Endodermal cell (in vitro differentiated cells): ENCODE results near the gene DAAM2. TPM values are rescaled to one million over a fixed set of nuclear protein-coding genes. Genes with fewer than 3 reads are reported as not detected.

Experiments
- DNase-seq: peaks from one replicate; pipeline ENCODE4 v3.0.0-alpha.2; 2017
- H3K27ac ChIP-seq: 2 replicates; pipeline ENCODE4 v1.5.1; 2013; ENCODE audit warnings: mild to moderate bottlenecking, low read depth, low read length, moderate library complexity
- H3K27me3 ChIP-seq: 2 replicates; pipeline ENCODE4 v1.6.1; 2013; ENCODE audit warnings: mild to moderate bottlenecking, low read length, moderate library complexity; ENCODE audit not compliant: insufficient read depth, control insufficient read depth, poor library complexity, severe bottlenecking
- H3K36me3 ChIP-seq: 2 replicates; pipeline ENCODE4 v1.7.0; 2013; ENCODE audit warnings: mild to moderate bottlenecking, low read length, moderate library complexity; ENCODE audit not compliant: control insufficient read depth, insufficient read depth
- H3K4me1 ChIP-seq: one replicate; pipeline ENCODE4 v1.7.0; 2013; ENCODE audit warnings: low read length; ENCODE audit not compliant: control insufficient read depth, insufficient read depth
- H3K4me3 ChIP-seq: 2 replicates; pipeline ENCODE4 v1.5.1; 2013; ENCODE audit warnings: mild to moderate bottlenecking, low read length, moderate library complexity
- H3K9ac ChIP-seq: 2 replicates; pipeline ENCODE4 v1.6.1; 2013; ENCODE audit warnings: mild to moderate bottlenecking, low read length, moderate library complexity; ENCODE audit not compliant: poor library complexity, severe bottlenecking; ENCODE audit errors: extremely low read depth
- H3K9me3 ChIP-seq: 2 replicates; pipeline ENCODE4 v1.6.1; 2013; ENCODE audit warnings: mild to moderate bottlenecking, low read length, moderate library complexity; ENCODE audit not compliant: control insufficient read depth
- H3K27ac Mint-ChIP-seq: 2 replicates; pipeline ENCODE4 v1.8.0; 2020; ENCODE audit warnings: mixed read lengths
- H3K27me3 Mint-ChIP-seq: 2 replicates; pipeline ENCODE4 v1.8.0; 2021; ENCODE audit warnings: mild to moderate bottlenecking, mixed read lengths; ENCODE audit not compliant: insufficient read depth
- H3K36me3 Mint-ChIP-seq: 2 replicates; pipeline ENCODE4 v1.8.0; 2020; ENCODE audit warnings: low read depth, mixed read lengths
- H3K4me1 Mint-ChIP-seq: 2 replicates; pipeline ENCODE4 v1.8.0; 2020; ENCODE audit warnings: mixed read lengths
- H3K4me3 Mint-ChIP-seq: 2 replicates; pipeline ENCODE4 v1.8.0; 2020; ENCODE audit warnings: mild to moderate bottlenecking, moderate library complexity, mixed read lengths
- H3K9me3 Mint-ChIP-seq: 2 replicates; pipeline ENCODE4 v1.8.0; 2020; ENCODE audit warnings: mild to moderate bottlenecking, mixed read lengths
- WGBS, 2 experiments: methylation state at CpG; one replicate each; pipeline versions ENCODE4 v1.1.5 to v1.1.7; 2013; ENCODE audit warnings: missing lambda C conversion rate in 2 of 2, mixed read lengths in 1 of 2; ENCODE audit not compliant: insufficient coverage in 1 of 2, insufficient read length in 1 of 2; 5-methylcytosine and 5-hydroxymethylcytosine counted together
- total RNA-seq, 2 donors: library from RNA; stranded (reverse); fragmentation: NEBNext Ultra II Directional in 1 of 2; extraction: Animal tissue kit (Norgen Biotek cat#: 25700) in 1 of 2; gene quantifications; 2 replicates in 1 of 2; 3 replicates in 1 of 2; pipeline ENCODE4 v1.2.1, GENCODE V29; 2021
- TF ChIP-seq, protein P1 (sequence below): fragments of 200-600 bp; sonication (generic); conservative IDR thresholded peaks from 2 replicates; pipeline ENCODE4 v1.5.0; 2021; ENCODE audit warnings: antibody characterized with exemption, mild to moderate bottlenecking

The DAAM2 gene
- total RNA-seq, 2 donors from 2014 or later: 0.33 to 1.2 TPM

DNA sequence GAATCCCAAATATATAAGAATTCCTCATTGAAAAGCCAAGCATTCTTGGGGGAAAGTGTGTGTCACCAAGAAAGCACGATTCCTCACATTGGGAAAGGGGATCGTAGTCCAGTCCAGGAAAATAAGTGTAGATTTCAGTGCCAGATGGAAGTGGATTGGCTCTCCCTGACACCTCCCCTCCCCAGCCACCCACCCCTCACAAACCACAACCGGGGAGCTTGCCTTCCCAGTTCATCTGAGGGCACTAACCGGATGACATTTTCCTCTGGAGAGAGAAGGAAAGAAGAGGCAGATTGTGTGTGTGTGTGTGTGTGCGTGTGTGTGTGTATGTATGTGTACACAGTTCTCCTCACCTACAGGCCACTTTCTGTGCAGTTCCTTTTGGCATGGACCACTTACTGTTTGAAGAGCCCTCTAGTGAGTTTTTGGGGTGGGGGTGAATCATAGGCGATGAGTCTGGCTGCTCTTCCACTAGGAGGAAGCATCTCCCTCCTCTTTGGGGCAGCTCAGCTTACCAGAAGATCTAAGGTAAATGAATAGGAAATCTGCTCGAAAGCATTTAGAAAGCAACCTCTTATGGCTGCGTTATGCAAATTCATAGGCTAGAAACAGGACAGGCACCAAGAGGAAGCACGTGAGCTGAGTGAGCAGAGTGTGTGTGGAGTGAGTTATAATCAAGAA is 20.8 kb downstream of the DAAM2 start:
- Histone ChIP-seq H3K9ac (no peak overlapping the region), H3K27ac (no peak overlapping the region), H3K36me3 (no peaks in the 10 kb centered on the region), H3K27me3 (no peaks in the 10 kb centered on the region), H3K4me3 (no peak overlapping the region), H3K4me1 (peaks cover 4% of the 10 kb centered on the region), H3K9me3 (no peaks in the 10 kb centered on the region)
- Mint-ChIP-seq H3K4me3 (no peak overlapping the region), H3K4me1 (peaks cover 4% of the 10 kb centered on the region), H3K27me3 (peaks cover 8% of the 10 kb centered on the region), H3K9me3 (no peaks in the 10 kb centered on the region), H3K36me3 (no peaks in the 10 kb centered on the region), H3K27ac (no peak overlapping the region)
- 75 to 77% methylated on average over 4 to 9 of the region's 9 CpGs for WGBS, 2 experiments
- TF ChIP-seq, protein P1, sequence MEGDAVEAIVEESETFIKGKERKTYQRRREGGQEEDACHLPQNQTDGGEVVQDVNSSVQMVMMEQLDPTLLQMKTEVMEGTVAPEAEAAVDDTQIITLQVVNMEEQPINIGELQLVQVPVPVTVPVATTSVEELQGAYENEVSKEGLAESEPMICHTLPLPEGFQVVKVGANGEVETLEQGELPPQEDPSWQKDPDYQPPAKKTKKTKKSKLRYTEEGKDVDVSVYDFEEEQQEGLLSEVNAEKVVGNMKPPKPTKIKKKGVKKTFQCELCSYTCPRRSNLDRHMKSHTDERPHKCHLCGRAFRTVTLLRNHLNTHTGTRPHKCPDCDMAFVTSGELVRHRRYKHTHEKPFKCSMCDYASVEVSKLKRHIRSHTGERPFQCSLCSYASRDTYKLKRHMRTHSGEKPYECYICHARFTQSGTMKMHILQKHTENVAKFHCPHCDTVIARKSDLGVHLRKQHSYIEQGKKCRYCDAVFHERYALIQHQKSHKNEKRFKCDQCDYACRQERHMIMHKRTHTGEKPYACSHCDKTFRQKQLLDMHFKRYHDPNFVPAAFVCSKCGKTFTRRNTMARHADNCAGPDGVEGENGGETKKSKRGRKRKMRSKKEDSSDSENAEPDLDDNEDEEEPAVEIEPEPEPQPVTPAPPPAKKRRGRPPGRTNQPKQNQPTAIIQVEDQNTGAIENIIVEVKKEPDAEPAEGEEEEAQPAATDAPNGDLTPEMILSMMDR: no peak
- DNase-seq: no peak

DNA sequence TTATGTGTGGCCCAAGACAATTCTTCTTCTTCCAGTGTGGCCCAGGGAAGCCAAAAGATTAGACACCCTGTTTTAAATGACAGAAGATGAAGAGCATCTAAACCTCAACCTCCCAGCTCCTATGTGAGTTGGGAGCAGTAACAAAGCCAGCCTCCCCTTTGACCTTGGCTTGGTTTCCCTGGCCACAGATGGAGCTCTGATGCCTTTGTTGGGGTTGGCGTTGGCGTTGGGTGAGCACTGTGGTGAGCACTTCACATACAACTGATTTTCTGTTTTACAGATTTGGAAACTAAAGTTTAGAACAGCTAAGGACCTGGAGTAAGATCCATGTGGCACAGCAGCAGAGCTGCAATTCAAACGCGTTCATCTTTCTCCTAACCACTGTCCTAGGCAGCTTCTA is 22.1 kb downstream of the DAAM2 start:
- H3K27me3 ChIP-seq: no peaks in the 10 kb centered on the region
- no peaks in the 10 kb centered on the region for H3K9me3 ChIP-seq
- no peak for DNase-seq
- H3K4me3 Mint-ChIP-seq: no peak overlapping the region
- peaks cover 4% of the 10 kb centered on the region for H3K4me1 ChIP-seq
- no peaks in the 10 kb centered on the region for H3K9me3 Mint-ChIP-seq
- peaks cover 8% of the 10 kb centered on the region for H3K27me3 Mint-ChIP-seq
- WGBS, 2 experiments: 86 to 95% methylated on average over 2 to 4 of the region's 4 CpGs
- TF ChIP-seq, protein P1: no peak
- H3K4me3 ChIP-seq: no peak overlapping the region
- peaks cover 4% of the 10 kb centered on the region for H3K4me1 Mint-ChIP-seq
- H3K9ac ChIP-seq: no peak overlapping the region
- no peaks in the 10 kb centered on the region for H3K36me3 ChIP-seq
- H3K27ac ChIP-seq: no peak overlapping the region
- H3K36me3 Mint-ChIP-seq: no peaks in the 10 kb centered on the region
- H3K27ac Mint-ChIP-seq: no peak overlapping the region

DNA sequence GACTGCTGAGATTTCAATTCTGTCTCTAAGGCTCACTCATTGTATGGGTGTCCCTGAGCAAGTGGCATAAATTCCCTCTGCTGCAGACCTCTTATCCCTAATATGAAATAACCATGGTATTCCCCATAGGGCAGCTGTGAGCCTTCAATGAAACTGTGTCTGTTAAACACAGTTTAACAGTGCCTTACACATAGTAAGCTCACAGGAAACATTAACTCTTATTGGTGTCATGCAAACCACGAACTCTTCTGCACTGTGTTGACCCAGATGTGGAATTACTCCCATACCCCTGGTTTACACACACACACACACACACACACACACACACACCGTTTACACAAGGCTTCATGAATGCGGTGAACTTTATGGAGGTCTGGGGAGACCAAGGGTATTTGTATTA is 23.2 kb downstream of the DAAM2 start:
- H3K36me3 Mint-ChIP-seq: no peaks in the 10 kb centered on the region
- H3K27me3 Mint-ChIP-seq: peaks cover 5% of the 10 kb centered on the region
- Histone ChIP-seq H3K4me1 (peaks cover 4% of the 10 kb centered on the region), H3K27ac (no peak overlapping the region), H3K9ac (no peak overlapping the region), H3K36me3 (no peaks in the 10 kb centered on the region), H3K27me3 (no peaks in the 10 kb centered on the region), H3K9me3 (no peaks in the 10 kb centered on the region), H3K4me3 (no peak overlapping the region)
- H3K27ac Mint-ChIP-seq: no peak overlapping the region
- TF ChIP-seq, protein P1: no peak
- no peaks in the 10 kb centered on the region for H3K9me3 Mint-ChIP-seq
- no peak overlapping the region for H3K4me3 Mint-ChIP-seq
- no peak for DNase-seq
- 87% methylated on average over 1 of the region's 3 CpGs; no CpG with 5 or more reads in 1 of the 2 experiments for WGBS, 2 experiments
- peaks cover 4% of the 10 kb centered on the region for H3K4me1 Mint-ChIP-seq
